HUES64 (cell line): ENCODE data around the gene SPTAN1.

ENCODE experiments used
- H3K27ac ChIP-seq: 2 replicates; pipeline ENCODE4 v1.7.0; 2013; ENCODE audit warnings: low read depth, low read length, inconsistent platforms
- H3K27me3 ChIP-seq: 2 replicates; pipeline ENCODE4 v1.6.1; 2013; ENCODE audit warnings: mild to moderate bottlenecking, low read length; ENCODE audit not compliant: insufficient read depth
- H3K36me3 ChIP-seq: 2 replicates; pipeline ENCODE4 v1.6.1; 2013; ENCODE audit warnings: mild to moderate bottlenecking, low read length; ENCODE audit not compliant: insufficient read depth
- H3K4me1 ChIP-seq: 2 replicates; pipeline ENCODE4 v1.6.1; 2013; ENCODE audit warnings: mild to moderate bottlenecking, low read length, moderate library complexity; ENCODE audit not compliant: insufficient read depth
- H3K4me3 ChIP-seq: 2 replicates; pipeline ENCODE4 v1.5.1; 2013; ENCODE audit warnings: mild to moderate bottlenecking, low read length, moderate library complexity
- H3K9ac ChIP-seq: 2 replicates; pipeline ENCODE4 v1.6.1; 2013; ENCODE audit warnings: mild to moderate bottlenecking, low read depth, low read length
- H3K9me3 ChIP-seq: 2 replicates; pipeline ENCODE4 v1.6.1; 2013; ENCODE audit warnings: low read depth, low read length; ENCODE audit not compliant: insufficient read depth
- WGBS: fragments of 150-250, 120-280 bp; methylation state at CpG from one replicate; pipeline ENCODE4 v1.1.7; 2013; ENCODE audit warnings: missing lambda C conversion rate; 5-methylcytosine and 5-hydroxymethylcytosine counted together

SPTAN1 gene

GRCh38 chr9:128633601-128634000 lies 81.2 kb downstream of the SPTAN1 start:
- no peak overlapping the region for H3K4me3 ChIP-seq
- no peak overlapping the region for H3K27ac ChIP-seq
- peaks cover 8% of the 10 kb centered on the region for H3K4me1 ChIP-seq
- H3K9ac ChIP-seq = no peak overlapping the region
- H3K36me3 ChIP-seq = peaks cover 75% of the 10 kb centered on the region
- H3K27me3 ChIP-seq = no peaks in the 10 kb centered on the region
- H3K9me3 ChIP-seq = no peaks in the 10 kb centered on the region
- WGBS = 94% methylated on average over 11 of the region's 11 CpGs

DNA sequence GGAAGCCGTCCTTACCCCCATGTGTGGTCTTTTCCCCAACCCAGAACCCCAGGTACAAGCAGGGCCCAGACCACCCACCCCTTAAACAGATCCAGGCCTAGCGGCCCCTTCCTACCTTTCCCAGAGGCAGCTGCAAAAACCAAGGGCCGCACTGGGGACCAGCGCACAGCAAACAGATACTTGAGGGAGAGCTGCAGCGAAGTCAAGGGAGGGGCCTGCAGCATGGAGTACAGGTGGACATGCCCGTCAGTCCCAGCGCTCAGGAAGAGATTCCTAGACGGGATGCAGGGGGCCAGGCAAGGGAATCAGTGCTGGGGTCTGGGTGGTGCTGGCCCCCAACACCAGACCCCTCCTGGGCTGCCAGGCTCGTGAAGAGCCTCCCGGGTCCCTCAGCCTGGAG lies 81.7 kb downstream of the SPTAN1 start:
- Histone ChIP-seq H3K27me3 (no peaks in the 10 kb centered on the region), H3K4me1 (peaks cover 8% of the 10 kb centered on the region), H3K9me3 (no peaks in the 10 kb centered on the region), H3K27ac (peak overlapping the region; percentile 21), H3K9ac (no peak overlapping the region), H3K36me3 (peaks cover 73% of the 10 kb centered on the region), H3K4me3 (no peak overlapping the region)
- WGBS = 94% methylated on average over 10 of the region's 10 CpGs

- Histone ChIP-seq H3K36me3 (peaks cover 72% of the 10 kb centered on the region), H3K27me3 (no peaks in the 10 kb centered on the region), H3K9ac (no peak overlapping the region), H3K27ac (peak overlapping the region; percentile 61), H3K9me3 (no peaks in the 10 kb centered on the region), H3K4me3 (no peak overlapping the region), H3K4me1 (peaks cover 8% of the 10 kb centered on the region)
- WGBS = 91% methylated on average over 26 of the region's 26 CpGs
Measured at GRCh38 chr9:128634651-128635262, 82.4 kb downstream of the SPTAN1 start.

GRCh38 chr9:128635266-128636023 lies 83.1 kb downstream of the SPTAN1 start:
- 47% methylated on average over 20 of the region's 20 CpGs for WGBS
- no peaks in the 10 kb centered on the region for H3K9me3 ChIP-seq
- 0 out of 2 replicates have a peak overlapping the region, but pooled peaks have one; percentile 23 for H3K4me3 ChIP-seq
- peaks cover 69% of the 10 kb centered on the region for H3K36me3 ChIP-seq
- peak overlapping the region; percentile 92 for H3K27ac ChIP-seq
- peaks cover 8% of the 10 kb centered on the region for H3K4me1 ChIP-seq
- no peaks in the 10 kb centered on the region for H3K27me3 ChIP-seq
- peak overlapping the region; percentile 71 for H3K9ac ChIP-seq

- H3K9me3 ChIP-seq = no peaks in the 10 kb centered on the region
- H3K4me3 ChIP-seq = 0 out of 2 replicates have a peak overlapping the region, but pooled peaks have one; percentile 23
- 60% methylated on average over 16 of the region's 16 CpGs for WGBS
- peaks cover 70% of the 10 kb centered on the region for H3K36me3 ChIP-seq
- peak overlapping the region; percentile 71 for H3K9ac ChIP-seq
- H3K4me1 ChIP-seq = peaks cover 8% of the 10 kb centered on the region
- no peaks in the 10 kb centered on the region for H3K27me3 ChIP-seq
- peak overlapping the region; percentile 92 for H3K27ac ChIP-seq
Measured at GRCh38 chr9:128636024-128636390, 83.6 kb downstream of the SPTAN1 start.

DNA sequence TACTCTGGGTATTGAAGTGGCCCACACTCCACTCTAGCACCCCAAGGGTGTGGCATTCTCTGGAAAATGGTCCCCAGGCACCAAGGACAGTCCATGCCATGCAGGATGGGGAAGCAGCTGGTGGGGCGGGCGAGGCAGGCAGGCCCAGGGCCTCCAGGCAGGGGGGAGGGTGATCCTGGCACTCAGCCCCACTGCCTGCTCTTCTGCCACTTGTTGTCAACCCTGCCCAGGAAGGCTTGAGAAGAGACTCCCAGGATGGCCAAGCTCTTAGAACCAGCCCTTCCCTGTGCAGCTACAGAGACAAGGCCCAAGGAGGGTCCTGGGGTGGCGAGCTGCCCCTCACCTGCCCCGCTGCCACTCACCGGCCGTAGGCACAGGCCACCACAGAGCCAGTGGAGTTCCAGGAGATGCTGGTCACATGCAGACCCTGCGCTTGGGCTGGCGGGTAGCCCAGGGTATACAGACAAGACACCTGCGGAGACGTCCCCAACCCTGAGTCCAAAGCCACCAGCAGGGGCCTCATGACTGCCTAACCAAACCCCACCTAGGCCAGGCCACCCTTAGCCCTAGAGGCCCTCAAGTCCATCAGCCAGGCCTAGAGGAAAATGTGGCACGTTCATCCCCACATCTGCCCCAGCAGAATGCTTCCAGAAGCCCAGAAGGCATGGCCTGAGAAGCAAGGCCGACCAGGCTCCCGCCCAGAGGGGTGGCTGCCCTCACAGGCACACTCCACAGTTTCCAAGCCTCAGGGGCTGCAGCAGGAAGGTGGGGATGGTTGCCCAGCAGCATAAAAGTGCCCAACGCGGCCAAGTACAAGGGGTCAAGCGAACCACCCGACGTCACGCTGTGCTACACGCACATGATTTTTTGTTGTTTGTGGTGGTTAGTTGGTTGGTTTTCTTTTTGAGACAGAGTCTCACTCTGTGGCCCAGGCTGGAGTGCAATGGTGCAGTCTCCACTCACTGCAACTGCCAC lies 84.5 kb downstream of the SPTAN1 start:
- WGBS = 94% methylated on average over 20 of the region's 20 CpGs
- H3K4me3 ChIP-seq = no peak overlapping the region
- peak overlapping the region; percentile 92 for H3K27ac ChIP-seq
- H3K4me1 ChIP-seq = peaks cover 8% of the 10 kb centered on the region
- no peaks in the 10 kb centered on the region for H3K27me3 ChIP-seq
- peaks cover 65% of the 10 kb centered on the region for H3K36me3 ChIP-seq
- no peaks in the 10 kb centered on the region for H3K9me3 ChIP-seq
- H3K9ac ChIP-seq = peak overlapping the region; percentile 71

DNA sequence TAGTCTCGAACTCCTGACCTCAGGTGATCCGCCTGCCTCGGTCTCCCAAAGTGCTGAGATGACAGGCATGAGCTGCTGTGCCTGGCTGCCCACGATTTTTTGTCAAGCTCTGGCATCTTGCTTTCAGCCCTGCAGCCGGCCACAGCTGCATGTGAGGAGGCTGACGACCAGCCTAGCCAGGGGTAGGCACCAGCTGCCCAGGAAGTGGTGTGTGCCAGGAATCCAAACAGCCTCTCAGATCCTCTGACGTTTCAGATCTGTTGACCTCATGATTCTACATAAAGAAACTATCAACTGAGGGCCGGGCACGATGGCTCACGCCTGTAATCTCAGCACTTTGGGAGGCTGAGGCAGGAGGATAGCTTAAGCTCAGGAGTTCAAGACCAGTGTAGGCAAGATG lies 85.3 kb downstream of the SPTAN1 start:
- Histone ChIP-seq H3K9ac (no peak overlapping the region), H3K9me3 (no peaks in the 10 kb centered on the region), H3K27ac (no peak overlapping the region), H3K4me3 (no peak overlapping the region), H3K36me3 (peaks cover 57% of the 10 kb centered on the region), H3K27me3 (no peaks in the 10 kb centered on the region), H3K4me1 (peaks cover 8% of the 10 kb centered on the region)
- WGBS = 96% methylated on average over 10 of the region's 10 CpGs

DNA sequence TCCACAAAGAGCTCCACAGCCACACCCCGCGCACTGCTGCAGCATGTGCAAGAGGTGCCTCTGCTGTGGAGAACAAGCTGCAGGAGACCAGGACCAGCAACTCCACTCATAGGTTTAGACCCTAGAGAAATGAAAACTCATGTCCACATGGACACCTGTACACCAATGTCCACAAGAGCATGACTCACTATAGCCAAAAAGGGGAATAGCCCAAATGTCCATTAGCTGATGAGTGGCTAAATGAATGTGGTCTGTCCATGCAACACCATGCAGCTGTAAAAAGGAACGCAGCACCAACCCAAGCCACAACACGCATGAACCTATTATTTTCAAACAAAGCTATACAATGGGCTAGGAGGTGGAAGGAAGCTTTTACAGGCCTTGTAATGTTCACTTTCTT lies 86.2 kb downstream of the SPTAN1 start:
- H3K4me3 ChIP-seq = no peak overlapping the region
- peaks cover 48% of the 10 kb centered on the region for H3K36me3 ChIP-seq
- 96% methylated on average over 2 of the region's 4 CpGs for WGBS

DNA sequence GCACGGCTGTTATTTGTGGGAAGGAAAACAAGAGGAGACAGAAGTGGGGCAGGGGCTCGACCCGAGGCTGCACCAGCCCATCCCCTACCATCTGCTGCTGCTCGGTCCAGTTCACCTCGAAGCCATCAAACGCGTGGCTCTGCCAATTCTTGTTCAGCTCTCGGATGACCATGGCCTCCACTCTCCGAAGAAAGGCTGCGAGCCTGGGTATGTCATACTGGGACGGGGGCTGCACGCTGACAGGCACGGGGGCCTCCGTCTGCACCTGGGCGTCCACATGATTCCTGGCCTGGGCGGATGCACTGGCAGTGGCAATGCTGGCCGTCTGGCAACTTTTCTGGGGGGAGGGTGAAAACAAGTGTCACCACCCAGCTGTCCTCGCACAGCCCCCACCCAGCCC lies 88.2 kb downstream of the SPTAN1 start:
- 97% methylated on average over 18 of the region's 18 CpGs for whole genome bisulfite sequencing
- peaks cover 3% of the 10 kb centered on the region for H3K4me1 ChIP-seq
- no peak overlapping the region for H3K27ac ChIP-seq
- H3K4me3 ChIP-seq = no peak overlapping the region
- H3K36me3 ChIP-seq = peaks cover 33% of the 10 kb centered on the region
- no peaks in the 10 kb centered on the region for H3K9me3 ChIP-seq
- no peaks in the 10 kb centered on the region for H3K27me3 ChIP-seq
- H3K9ac ChIP-seq = no peak overlapping the region

More for the DNA sequence above, 86.2 kb downstream of the SPTAN1 start:
- Histone ChIP-seq H3K9ac (no peak overlapping the region), H3K27ac (no peak overlapping the region), H3K4me1 (peaks cover 8% of the 10 kb centered on the region), H3K9me3 (no peaks in the 10 kb centered on the region), H3K27me3 (no peaks in the 10 kb centered on the region)

DNA sequence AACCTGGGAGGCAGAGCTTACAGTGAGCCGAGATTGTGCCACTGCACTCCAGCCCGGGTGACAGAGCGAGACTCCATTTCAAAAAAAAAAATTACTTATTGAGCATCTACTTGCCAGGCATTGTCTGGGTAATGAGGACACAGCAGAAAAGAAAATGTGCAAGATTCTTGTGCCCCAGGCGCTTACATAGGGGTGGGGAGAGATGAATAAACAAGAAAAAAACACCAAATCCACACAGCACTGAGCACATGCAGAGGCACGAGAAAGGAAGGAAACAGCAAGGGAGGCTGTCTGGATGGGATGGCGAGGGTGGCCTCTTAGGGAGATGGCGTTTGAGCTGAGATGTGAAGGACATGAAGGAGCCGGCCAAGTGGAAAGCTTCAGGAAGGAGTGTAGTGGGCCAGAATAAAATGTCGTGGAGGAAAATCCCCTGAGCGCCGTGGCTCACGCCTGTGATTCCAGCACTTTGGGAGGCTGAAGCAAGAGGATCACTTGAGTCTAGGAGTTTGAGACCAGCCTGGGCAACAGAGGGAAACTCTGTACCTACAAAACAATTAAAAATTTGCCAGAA lies 90.4 kb downstream of the SPTAN1 start:
- Histone ChIP-seq H3K4me3 (no peak overlapping the region), H3K4me1 (no peaks in the 10 kb centered on the region), H3K27me3 (no peaks in the 10 kb centered on the region), H3K9ac (no peak overlapping the region), H3K27ac (no peak overlapping the region), H3K36me3 (peaks cover 22% of the 10 kb centered on the region), H3K9me3 (no peaks in the 10 kb centered on the region)
- 94% methylated on average over 12 of the region's 12 CpGs for WGBS
